HK-2 (cell line): ENCODE results near the gene RNU1-1.
"Not testable (repeated sequence)": the region's sequence is repeated elsewhere in the genome, so short reads cannot be mapped to it uniquely, and the experiment has no call there.

Experiments
- DNase-seq: peaks from one replicate; pipeline ENCODE4 v3.0.0-alpha.2; 2018; ENCODE audit not compliant: unreplicated experiment

RNU1-1 gene

GRCh38 chr1:16521679-16522078 lies 7.6 kb upstream of the RNU1-1 start:
- not testable (repeated sequence) for DNase-seq

GRCh38 chr1:16521288-16521583 lies 7.2 kb upstream of the RNU1-1 start:
- no peak for DNase-seq

GRCh38 chr1:16520435-16521287 lies 6.6 kb upstream of the RNU1-1 start:
- not testable (repeated sequence) for DNase-seq

- DNase-seq: not testable (repeated sequence)
These were observed 5.3 kb upstream of the RNU1-1 start for GRCh38 chr1:16519255-16519951.

DNA sequence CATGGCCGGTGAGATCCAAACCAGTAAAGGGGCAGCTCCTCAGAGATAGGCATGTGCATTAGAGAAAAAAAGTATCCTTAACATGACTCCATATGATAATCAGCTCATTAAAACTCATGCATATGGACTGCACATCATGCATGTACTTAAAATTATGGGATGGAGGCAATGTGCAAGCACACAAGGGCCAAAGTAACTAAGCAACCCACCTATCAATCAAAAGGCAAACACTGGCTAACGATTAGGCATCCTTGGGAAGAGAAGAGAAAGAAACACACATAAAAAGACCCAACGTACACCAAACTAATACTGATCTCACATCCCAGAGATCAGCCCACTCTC lies 4.8 kb upstream of the RNU1-1 start:
- not testable (repeated sequence) for DNase-seq

- DNase-seq: not testable (repeated sequence)
These were observed 2.8 kb upstream of the RNU1-1 start for GRCh38 chr1:16516694-16517410.

GRCh38 chr1:16513412-16514106 lies 526 bp downstream of the RNU1-1 start:
- DNase-seq: peak; percentile 72

- DNase-seq: not testable (repeated sequence)
These were observed 1.3 kb downstream of the RNU1-1 start for GRCh38 chr1:16512624-16513411.

DNA sequence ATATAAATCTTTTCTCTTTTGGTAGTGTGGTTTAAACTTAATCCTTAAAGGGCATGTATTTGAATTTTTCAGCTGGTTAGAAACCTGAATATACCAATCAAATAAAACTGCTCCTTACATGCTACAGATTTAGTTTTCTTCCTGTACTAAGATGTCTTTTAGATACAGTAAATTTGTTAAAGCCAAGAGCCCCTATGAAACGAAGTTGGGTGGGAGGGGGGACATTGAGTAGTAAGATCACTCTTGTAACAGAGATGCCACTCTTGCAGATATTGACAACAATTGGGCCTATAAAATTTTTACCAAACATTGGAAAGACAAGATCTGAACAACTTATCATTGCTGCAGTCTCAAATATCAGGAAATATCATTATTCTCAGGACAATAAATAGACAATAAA lies 2.2 kb downstream of the RNU1-1 start:
- not testable (repeated sequence) for DNase-seq

GRCh38 chr1:16508861-16509445 lies 5.1 kb downstream of the RNU1-1 start:
- DNase-seq: not testable (repeated sequence)

DNA sequence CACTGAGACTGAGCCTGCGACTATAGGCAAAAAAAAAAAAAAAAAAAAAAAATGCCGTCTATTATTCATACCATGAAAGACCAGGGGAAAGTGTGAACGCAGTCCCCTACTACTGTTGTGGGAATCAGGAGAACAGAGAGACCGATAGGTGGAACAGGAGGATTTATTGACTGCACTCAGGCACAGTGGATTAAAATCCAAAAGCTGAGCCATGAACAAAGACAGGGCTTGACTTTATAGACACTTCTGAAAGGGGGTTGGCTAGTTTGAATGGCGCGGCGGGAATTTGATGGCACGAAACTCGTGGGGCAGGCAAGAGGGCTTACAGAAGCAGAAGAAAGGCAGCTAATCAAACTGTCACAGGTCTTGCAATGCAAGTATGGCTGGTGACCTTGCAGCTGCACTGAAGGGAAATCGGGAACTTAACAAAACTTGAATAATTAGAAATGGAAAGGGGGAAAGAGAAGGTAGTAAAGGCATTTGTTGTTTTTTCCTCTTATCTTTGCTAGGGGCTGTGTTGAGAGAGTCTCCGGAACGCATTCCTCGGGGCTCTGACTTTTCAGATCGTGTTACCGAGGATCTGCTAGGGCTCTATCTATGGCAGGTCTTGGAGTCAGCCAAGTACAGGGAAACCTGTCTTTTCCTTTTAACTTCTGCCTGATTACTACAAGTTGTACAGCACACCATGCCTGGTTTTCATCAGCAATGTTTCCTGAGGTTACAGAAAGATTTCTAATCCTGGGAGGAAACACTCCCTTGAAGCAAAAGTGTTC lies 7.5 kb downstream of the RNU1-1 start:
- DNase-seq: not testable (repeated sequence)

GRCh38 chr1:16505870-16506269 lies 8.2 kb downstream of the RNU1-1 start:
- DNase-seq: not testable (repeated sequence)

- no peak for DNase-seq
These were observed 10.6 kb downstream of the RNU1-1 start for GRCh38 chr1:16503494-16503893.

GRCh38 chr1:16501446-16501845 lies 12.6 kb downstream of the RNU1-1 start:
- DNase-seq: not testable (repeated sequence)

GRCh38 chr1:16500975-16501374 lies 13.1 kb downstream of the RNU1-1 start:
- not testable (repeated sequence) for DNase-seq

DNA sequence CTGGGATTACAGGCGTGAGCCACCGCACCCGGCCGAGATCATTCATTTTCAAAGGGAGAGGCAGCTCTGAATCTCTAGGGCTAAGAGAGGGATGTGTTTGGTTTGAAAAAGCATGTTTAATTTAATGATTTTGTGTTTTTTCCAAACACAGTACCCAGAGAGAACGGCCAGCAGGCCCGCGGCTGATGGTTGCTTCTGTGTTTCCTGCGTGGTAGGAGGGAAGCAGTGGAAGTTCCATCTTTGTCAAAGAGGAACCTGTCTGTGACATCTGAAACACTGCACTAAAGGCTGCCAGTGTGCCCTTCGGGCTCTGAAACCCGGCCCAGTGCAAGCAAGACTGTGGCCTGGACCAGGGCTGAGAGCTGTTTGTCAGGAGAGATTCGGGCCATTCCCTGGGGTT lies 13.6 kb downstream of the RNU1-1 start:
- not testable (repeated sequence) for DNase-seq

GRCh38 chr1:16498573-16499413 lies 15.3 kb downstream of the RNU1-1 start:
- peak; percentile 85 for DNase-seq

- DNase-seq: not testable (repeated sequence)
These were observed 16.0 kb downstream of the RNU1-1 start for GRCh38 chr1:16498047-16498446.

GRCh38 chr1:16497474-16497904 lies 16.6 kb downstream of the RNU1-1 start:
- not testable (repeated sequence) for DNase-seq
